Sigmoid colon (tissue), 7 donors: ENCODE measurements around the gene ASPSCR1. TPM values are rescaled to one million over a fixed set of nuclear protein-coding genes. Genes with fewer than 3 reads are reported as not detected.

Source experiments
- DNase-seq: peaks from one replicate; pipeline ENCODE4 v3.0.0-alpha.2; 2019
- H3K27ac ChIP-seq, 4 donors: fragments of 200-600 bp; sonication (generic); one replicate each; pipeline ENCODE4 v1.5.1; 2016 to 2019; ENCODE audit warnings: mild to moderate bottlenecking in 1 of 4
- H3K27me3 ChIP-seq, 3 donors: fragments of 200-600 bp; sonication (generic); one replicate each; pipeline ENCODE4 v1.5.1; 2019; ENCODE audit warnings: mild to moderate bottlenecking in 1 of 3
- H3K36me3 ChIP-seq, 4 donors: fragments of 200-600 bp; sonication (generic); one replicate each; pipeline ENCODE4 v1.5.1; 2016 to 2019
- H3K4me1 ChIP-seq, 4 donors: fragments of 200-600 bp; sonication (generic); one replicate each; pipeline ENCODE4 v1.5.1; 2017 to 2019
- H3K4me3 ChIP-seq, 4 donors: fragments of 200-600 bp; sonication (generic); one replicate each; pipeline ENCODE4 v1.5.1; 2017 to 2019; ENCODE audit warnings: mild to moderate bottlenecking in 2 of 4, moderate library complexity in 1 of 4
- H3K9me3 ChIP-seq, 4 donors: fragments of 200-600 bp in 3 of 4; sonication (generic) in 3 of 4; one replicate each; pipeline versions ENCODE4 v1.5.1 to v1.6.1; 2013 to 2019
- CTCF ChIP-seq, 4 experiments: fragments of 450-650 bp in 3 of 4; fragments of 200-600 bp in 1 of 4; IDR thresholded peaks; one replicate each; pipeline ENCODE4 v1.5.1; 2016 to 2019; ENCODE audit warnings: antibody characterized with exemption in 4 of 4, mild to moderate bottlenecking in 3 of 4, moderate library complexity in 2 of 4
- EP300 ChIP-seq, 4 donors: sonication (generic); formaldehyde crosslinking; IDR thresholded peaks; one replicate each; pipeline ENCODE4 v1.6.1; 2017; ENCODE audit warnings: antibody characterized with exemption in 4 of 4
- POLR2A ChIP-seq, 2 donors: fragments of 450-650 bp; IDR thresholded peaks; one replicate each; pipeline ENCODE4 v1.6.1; 2016; ENCODE audit warnings: antibody characterized with exemption in 2 of 2, mild to moderate bottlenecking in 2 of 2, moderate library complexity in 2 of 2
- POLR2AphosphoS5 ChIP-seq, 4 donors: sonication (generic); formaldehyde crosslinking; IDR thresholded peaks; one replicate each; pipeline ENCODE4 v1.6.1; 2017; ENCODE audit warnings: antibody characterized with exemption in 4 of 4
- WGBS, 2 donors: extraction: QIAGEN DNeasy Blood & Tissue Kit; methylation state at CpG; one replicate each; pipeline ENCODE4 v1.1.7; 2013; 5-methylcytosine and 5-hydroxymethylcytosine counted together
- intact Hi-C: fragments of 100-400 bp; cut with DNase I; formaldehyde crosslinking; loops from one replicate; pipeline ENCODE4 v1.15.1; 2023
- polyA plus RNA-seq, 3 donors: library from polyadenylated mRNA; stranded (reverse); fragments of 200-250 nt; gene quantifications; one replicate each; pipeline ENCODE4 v1.2.3, GENCODE V29; 2013
- total RNA-seq, 4 donors: library from RNA; depleted of rRNA; stranded (reverse); fragments of >200 nt; gene quantifications; one replicate each; pipeline ENCODE4 v1.1.0, GENCODE V29; 2016
- donor health status: healthy with polysubstance abuse.
- donor health status: Bipolar disorder and iron deficiency.
- donor health status: healthy.

The ASPSCR1 gene
- total and polyA plus RNA-seq, 7 donors = 9.3 to 35.9 (median 23.4) TPM

DNA sequence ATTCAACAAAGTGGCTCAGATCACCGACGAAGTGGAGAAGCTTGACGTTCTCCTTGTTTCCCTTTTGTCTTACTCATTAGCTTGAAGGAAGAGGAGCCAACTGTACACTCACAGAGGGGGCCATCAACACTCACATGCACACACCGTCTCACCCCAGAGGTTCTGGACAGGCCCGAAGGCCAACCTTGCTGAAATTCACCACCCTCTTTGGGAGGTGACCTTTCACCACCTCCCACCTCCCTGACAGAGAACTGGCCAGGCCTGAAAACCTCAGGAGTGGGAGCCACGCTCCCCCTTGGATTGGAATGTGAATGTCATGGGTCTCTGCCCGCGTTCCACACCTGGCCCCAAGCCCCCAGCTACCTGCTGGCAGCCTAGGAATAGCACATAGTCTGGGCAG lies 58.1 kb downstream of the ASPSCR1 start:
- H3K4me3 ChIP-seq = no peak overlapping the region
- H3K36me3 ChIP-seq = no peaks in the 10 kb centered on the region
- H3K27ac ChIP-seq = no peak overlapping the region
- DNase-seq = no peak
- no peaks in the 10 kb centered on the region for H3K9me3 ChIP-seq
- intact Hi-C loops = no loop called here
- WGBS, 2 donors = 95% methylated on average over 8 of the region's 8 CpGs
- peaks cover 6 to 21% (median 18%) of the 10 kb centered on the region in 3 donors for H3K27me3 ChIP-seq
- H3K4me1 ChIP-seq = peaks cover 3 to 36% (median 32%) of the 10 kb centered on the region in 4 donors
- TF ChIP-seq POLR2A (IDR thresholded peaks at IDR 0.05) (no peak), EP300 (IDR thresholded peaks at IDR 0.05) (no peak), CTCF (IDR thresholded peaks at IDR 0.05) (no peak), POLR2AphosphoS5 (IDR thresholded peaks at IDR 0.05) (no peak)

DNA sequence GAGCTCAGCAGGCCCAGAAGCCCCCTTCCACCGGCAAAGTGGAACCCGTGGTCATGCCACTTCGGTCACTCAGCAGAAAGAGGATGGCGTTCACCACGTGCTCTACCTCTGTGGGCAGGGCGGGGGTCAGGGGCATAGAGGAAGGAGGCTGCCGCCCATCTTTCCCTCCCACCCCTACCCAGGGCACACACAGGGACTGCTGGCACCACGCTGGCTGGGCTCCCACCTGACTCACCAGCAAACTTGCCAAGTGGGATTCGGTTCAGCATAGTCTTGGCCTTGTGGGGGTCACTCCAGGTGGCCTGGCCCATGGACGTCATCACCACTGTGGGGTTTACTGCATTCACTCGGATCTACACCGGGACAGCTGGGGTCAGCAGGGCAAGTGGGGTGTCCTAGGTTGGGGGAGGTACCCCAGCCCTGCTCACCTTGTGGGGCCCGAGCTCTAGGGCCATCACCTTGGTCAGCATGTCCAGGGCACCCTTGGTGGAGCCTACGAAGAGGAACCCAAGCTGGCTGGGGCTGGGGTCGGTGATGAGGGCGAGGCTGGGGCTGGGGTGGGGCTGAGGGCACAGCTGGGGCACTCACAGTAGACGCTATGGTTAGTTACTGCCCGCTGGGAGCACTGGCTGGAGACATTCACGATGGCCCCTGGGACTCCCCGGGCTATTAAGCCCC lies 58.7 kb downstream of the ASPSCR1 start:
- H3K27me3 ChIP-seq = peaks cover 6 to 21% (median 18%) of the 10 kb centered on the region in 3 donors
- H3K4me3 ChIP-seq = peak overlapping the region in 3 of 4 donors; percentile 58 to 77 (median 66)
- TF ChIP-seq EP300 (IDR thresholded peaks at IDR 0.05) (no peak), CTCF (IDR thresholded peaks at IDR 0.05) (no peak), POLR2A (IDR thresholded peaks at IDR 0.05) (no peak), POLR2AphosphoS5 (IDR thresholded peaks at IDR 0.05) (no peak)
- H3K4me1 ChIP-seq = peaks cover 3 to 30% (median 26%) of the 10 kb centered on the region in 4 donors
- WGBS, 2 donors = 79 to 92% methylated on average over 20 of the region's 20 CpGs
- no peaks in the 10 kb centered on the region for H3K9me3 ChIP-seq
- intact Hi-C loops = loop anchor here (2.0 kb wide), 1 partner anchor 63 kb away; the partner anchor contains the start of gene FASN
- H3K36me3 ChIP-seq = no peaks in the 10 kb centered on the region
- H3K27ac ChIP-seq = peak overlapping the region; percentile 93 to 98 (median 98)
- DNase-seq = no peak

GRCh38 chr17:82036634-82037091 lies 59.2 kb downstream of the ASPSCR1 start:
- Histone ChIP-seq H3K4me3 (peak overlapping the region; percentile 58 to 77 (median 65)), H3K27me3 (peaks cover 6 to 21% (median 18%) of the 10 kb centered on the region in 3 donors), H3K27ac (peak overlapping the region; percentile 93 to 98 (median 98)), H3K9me3 (no peaks in the 10 kb centered on the region), H3K4me1 (peaks cover 3 to 28% (median 23%) of the 10 kb centered on the region in 4 donors), H3K36me3 (no peaks in the 10 kb centered on the region)
- 16 to 40% methylated on average over 23 of the region's 23 CpGs for WGBS, 2 donors
- TF ChIP-seq EP300 (IDR thresholded peaks at IDR 0.05) = no peak
- no peak for TF ChIP-seq POLR2A (IDR thresholded peaks at IDR 0.05)
- no peak for TF ChIP-seq CTCF (IDR thresholded peaks at IDR 0.05)
- no peak for TF ChIP-seq POLR2AphosphoS5 (IDR thresholded peaks at IDR 0.05)
- DNase-seq = no peak
- intact Hi-C loops = loop anchor here (2.0 kb wide), 1 partner anchor 62 kb away; the partner anchor contains the start of gene FASN

GRCh38 chr17:82037092-82037888 lies 59.9 kb downstream of the ASPSCR1 start, which contains the start of gene DCXR:
Gene DCXR (minus strand): TSS chr17:82037697. CDS start chr17:82037682, 15 bp downstream.
- 0 to 1% methylated on average over 92 of the region's 92 CpGs for whole genome bisulfite sequencing, 2 donors
- intact Hi-C loops = loop anchor here (2.0 kb wide), 1 partner anchor 62 kb away; the partner anchor contains the start of gene FASN
- no peaks in the 10 kb centered on the region for H3K9me3 ChIP-seq
- peaks cover 2 to 16% (median 13%) of the 10 kb centered on the region in 3 donors for H3K27me3 ChIP-seq
- DNase-seq = peak; percentile 99
- H3K4me3 ChIP-seq = peak within 1 kb of the TSS; percentile 58 to 77 (median 65)
- no peak for TF ChIP-seq EP300 (IDR thresholded peaks at IDR 0.05)
- TF ChIP-seq CTCF (IDR thresholded peaks at IDR 0.05) = peak in 3 of 4 experiments; percentile 36 to 78 (median 43)
- TF ChIP-seq POLR2AphosphoS5 (IDR thresholded peaks at IDR 0.05) = peak; percentile 95 to 97 (median 96)
- TF ChIP-seq POLR2A (IDR thresholded peaks at IDR 0.05) = peak; percentile 71 to 93
- peaks cover 3 to 22% (median 17%) of the 10 kb centered on the region in 4 donors for H3K4me1 ChIP-seq
- peak within 1 kb of the TSS; percentile 93 to 98 (median 98) for H3K27ac ChIP-seq
- H3K36me3 ChIP-seq = no peaks in the 10 kb centered on the region
